Hematopoietic multipotent progenitor cell treated with erythropoietin and hydrocortisone succinate and interleukin-3 and kit ligand, for 17 days (in vitro differentiated cells): Measurements from ENCODE around the gene MBLAC1.

Experiments used
- DNase-seq: peaks from one replicate; pipeline ENCODE4 v3.0.0-alpha.2; 2015; ENCODE audit warnings: low spot score

The MBLAC1 gene, protein sequence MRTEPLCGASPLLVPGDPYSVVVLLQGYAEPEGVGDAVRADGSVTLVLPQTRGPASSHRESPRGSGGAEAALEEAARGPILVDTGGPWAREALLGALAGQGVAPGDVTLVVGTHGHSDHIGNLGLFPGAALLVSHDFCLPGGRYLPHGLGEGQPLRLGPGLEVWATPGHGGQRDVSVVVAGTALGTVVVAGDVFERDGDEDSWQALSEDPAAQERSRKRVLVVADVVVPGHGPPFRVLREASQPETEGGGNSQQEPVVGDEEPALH

DNA sequence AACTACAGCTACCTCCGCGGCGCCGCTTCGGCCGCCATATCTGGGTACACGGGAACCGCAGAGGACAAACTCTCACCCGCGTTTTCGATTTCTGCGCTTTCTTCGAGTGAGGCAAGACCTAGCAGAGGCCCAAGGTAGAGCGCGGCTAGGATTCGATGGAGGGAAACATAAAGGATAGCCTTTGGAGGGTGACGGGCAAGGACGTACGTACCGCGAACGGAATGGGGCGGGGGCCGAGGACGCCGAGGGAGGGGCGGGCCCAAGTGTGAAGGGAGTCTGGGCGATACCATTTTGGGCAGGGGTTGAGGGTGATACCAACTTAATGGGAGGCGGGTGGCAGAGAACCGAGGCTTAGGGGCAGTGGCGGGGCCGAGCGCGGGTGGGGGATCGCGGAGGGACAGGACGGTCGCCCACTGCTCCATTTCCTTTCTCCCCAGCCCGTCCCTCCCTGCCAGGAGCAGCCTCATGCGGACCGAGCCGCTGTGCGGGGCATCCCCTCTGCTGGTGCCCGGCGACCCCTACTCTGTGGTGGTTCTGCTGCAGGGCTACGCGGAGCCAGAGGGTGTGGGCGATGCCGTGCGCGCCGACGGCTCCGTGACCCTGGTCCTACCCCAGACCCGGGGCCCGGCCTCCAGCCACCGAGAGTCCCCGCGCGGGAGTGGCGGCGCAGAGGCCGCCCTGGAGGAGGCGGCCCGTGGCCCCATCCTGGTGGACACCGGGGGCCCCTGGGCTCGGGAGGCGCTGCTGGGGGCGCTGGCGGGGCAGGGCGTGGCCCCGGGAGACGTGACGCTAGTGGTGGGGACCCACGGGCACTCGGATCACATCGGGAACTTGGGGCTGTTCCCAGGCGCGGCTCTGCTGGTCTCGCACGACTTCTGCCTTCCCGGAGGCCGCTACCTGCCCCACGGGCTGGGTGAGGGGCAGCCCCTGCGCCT, at the start of gene MBLAC1:
Gene MBLAC1, plus strand, starts transcription at position 37 of the 935 bp plus-strand sequence. Its CDS starts 429 bp downstream, at position 466.
- DNase-seq, result peak; percentile 94

DNA sequence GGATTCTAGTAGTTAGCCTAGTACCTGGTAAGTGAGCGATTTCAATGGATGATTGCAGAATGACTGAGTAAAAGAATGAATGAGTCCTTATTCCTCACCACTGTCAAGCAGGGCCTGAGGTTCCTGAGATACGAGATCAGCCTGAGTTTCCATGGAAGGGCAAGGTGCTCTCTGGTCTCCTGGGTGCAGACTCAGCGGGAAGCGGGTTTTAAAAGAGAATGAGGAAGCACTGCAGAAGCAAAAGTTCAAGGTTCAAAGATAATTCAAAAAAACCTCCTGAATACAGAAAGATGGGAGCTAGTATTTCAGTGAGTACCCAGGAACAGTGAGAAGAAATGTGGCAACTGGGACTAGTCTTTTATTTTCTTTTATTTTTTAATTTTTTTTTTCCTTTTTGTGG, 49.6 kb upstream of the MBLAC1 start:
- DNase-seq, result no peak

DNA sequence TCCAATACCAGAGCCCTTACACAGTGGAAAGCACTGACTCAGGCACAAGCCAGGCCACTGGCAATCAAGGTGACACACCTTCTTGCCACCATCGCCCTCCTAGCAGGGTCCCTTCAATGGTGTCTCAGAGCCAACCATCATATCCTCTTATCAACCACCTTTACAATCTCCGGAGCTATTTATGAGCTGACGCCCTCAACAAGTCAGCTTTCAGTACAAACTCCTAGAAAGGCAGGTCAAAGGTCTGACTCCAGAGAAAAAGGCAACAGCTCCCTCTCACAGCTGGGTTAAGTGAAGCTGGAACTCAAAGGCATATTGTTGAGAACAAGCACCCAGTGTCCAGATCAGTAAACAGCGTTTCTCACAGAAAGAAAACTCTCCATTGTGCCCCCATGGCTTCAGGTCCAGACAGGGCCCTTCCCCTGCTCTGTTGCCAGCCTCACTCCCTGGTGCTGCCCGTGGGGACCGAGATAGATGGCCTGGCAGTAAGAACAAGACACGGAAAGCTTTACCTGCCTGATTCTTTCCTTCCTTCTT, 47.7 kb upstream of the MBLAC1 start:
- no peak for DNase-seq

DNA sequence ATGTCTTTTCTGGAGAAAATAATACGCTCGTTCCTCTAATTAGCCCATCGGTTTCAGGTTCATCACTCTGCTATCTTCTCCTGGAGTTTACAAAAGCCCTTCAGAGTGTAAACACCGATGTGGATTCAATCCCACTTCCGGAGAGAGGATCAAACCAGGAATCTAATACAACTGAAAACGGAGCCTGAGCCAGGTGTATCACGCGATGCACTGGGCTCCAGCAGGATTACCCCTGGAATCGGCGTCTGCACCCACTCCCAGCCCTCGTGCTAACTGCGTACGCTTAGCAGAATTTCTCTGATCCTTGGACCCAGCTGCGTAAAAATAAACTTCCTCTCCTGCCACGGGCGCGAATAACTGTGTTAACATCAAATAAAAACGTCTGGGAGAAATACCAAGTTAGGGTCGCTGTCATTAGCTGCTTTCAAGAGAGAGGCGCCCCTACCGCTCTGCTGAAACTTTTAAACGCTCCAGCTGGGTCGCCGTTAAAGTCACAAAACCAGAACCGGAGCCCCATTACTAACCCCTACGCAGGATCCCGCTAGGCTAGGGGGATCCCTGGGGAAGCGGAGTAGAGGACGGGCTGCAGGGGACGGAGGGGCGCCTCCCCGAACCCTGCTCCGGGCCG, 45.7 kb upstream of the MBLAC1 start:
- no peak for DNase-seq

DNA sequence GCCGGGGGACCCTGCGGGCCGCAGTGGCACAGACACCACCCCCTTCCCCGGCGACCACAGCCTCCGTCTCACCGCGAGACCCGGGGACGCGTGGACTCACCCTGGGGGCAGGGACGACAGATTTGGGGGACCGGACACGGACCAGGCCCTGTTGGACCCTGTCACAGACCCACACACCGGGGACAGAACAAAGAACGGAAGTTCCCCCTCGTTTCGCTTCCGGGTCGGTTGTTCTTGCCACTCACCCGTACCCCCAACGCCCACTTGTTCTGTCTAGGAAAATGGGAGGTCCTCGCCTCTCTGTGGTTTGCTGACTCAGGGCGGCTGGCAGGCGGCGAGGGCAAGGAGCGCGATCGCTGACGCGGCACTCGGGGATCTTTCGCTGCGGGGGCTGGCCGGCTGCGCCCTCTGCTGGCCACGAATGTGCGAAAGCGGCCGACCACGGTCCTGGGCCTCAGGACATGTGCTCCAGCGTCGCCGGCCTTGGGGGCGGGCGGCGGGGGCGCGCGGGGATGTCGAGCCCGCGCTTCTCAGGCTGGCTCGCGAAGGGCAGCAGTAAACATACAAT, 45.1 kb upstream of the MBLAC1 start, which contains the start of gene ZNF3:
Gene ZNF3, minus strand, starts transcription at position 189 of the 568 bp plus-strand sequence. CDS start 4,366 bp downstream, outside the sequence.
- DNase-seq, result peak; percentile 98

DNA sequence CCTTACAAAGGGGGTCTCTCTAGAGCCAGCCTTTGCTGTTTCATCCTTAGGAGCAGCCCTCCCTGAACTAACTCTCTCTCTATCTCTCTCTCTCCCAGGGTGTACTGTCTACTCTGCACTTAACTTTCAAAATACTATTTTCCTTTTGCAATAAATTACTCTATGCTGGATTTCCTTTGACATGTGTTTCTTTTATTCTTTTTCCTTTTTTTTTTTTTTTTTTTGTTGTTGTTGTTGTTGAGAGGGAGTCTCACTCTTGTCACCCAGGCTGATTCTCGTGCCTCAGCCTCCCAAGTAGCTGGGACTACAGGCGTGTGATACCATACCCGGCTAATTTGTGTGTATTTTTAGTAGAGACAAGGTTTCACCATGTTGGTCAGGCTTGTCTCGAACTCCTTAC, 43.8 kb upstream of the MBLAC1 start:
- DNase-seq, result no peak

DNA sequence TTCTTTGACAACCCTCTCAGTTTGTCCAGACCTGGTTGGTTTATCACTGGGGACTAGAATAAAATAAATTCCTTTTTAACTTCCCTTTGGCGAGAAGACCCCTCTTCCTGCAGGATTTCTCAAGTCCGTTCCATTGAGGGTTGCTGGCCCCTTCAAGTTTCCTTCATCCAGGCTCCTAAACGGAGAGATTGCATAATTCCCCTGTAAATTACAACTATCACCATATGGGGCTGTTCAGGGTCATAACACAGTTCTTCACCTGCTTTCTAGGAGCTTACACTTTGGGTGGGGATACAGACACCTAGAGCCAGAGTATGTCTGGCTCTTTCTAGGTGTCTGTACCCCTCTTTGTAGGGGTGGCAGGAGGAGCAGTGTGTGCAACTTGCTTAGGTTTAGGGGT, 41.3 kb upstream of the MBLAC1 start:
- no peak for DNase-seq

DNA sequence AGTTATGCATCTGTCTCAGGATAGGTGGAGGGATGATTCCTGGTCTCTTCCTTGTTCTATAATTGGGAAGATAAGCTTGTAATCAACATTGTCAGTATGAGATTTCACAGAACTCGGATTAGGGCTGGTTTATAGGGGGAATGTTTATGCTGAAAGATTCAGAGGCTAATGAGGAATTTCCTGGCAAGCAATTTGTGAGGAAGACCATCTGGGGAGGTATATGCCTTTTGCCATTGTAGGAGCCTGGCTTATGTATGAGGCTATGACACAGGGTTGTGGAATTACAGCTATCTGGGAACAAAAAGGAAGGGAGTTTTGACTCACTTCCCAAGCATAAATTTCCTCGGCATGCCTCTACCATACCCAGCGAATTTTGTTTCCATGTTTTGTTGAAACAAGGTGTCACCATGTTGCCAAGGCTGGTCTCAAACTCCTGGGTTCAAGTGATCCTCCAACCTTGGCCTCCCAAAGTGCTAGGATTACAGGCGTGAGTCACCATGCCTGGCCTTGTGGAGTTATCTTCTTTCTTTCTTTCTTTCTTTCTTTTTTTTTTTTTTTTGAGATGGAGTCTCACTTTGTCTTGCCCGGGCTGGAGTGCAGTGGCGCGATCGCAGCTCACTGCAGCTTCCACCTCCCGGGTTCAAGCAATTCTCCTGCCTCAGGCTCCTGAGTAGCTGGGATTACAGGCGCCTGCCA, 39.6 kb upstream of the MBLAC1 start:
- DNase-seq, result no peak

DNA sequence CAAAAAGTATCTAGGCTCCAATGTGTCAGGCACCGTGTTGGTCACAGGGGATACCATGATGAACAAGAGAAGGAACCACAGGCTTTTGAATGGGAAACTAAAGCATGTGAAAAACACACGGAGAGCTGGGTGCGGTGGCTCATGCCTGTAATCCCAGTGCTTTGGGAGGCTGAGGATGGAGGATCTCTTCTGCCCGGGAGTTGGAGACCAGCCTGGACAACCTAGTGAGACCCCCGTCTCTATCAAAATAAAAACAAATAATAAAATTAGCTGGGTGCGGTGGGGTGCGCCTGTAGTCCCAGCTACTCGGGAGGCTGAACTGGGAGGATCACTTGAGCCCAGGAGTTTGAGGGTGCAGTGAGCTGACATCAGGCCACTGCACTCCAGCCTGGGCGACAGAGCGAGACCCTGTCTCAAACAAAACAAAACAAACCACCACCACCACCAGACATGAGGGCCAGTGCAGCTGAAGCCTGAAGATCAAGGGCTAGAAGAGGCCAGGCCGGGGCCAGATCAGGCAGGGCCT, 38.6 kb upstream of the MBLAC1 start:
- DNase-seq, result no peak

DNA sequence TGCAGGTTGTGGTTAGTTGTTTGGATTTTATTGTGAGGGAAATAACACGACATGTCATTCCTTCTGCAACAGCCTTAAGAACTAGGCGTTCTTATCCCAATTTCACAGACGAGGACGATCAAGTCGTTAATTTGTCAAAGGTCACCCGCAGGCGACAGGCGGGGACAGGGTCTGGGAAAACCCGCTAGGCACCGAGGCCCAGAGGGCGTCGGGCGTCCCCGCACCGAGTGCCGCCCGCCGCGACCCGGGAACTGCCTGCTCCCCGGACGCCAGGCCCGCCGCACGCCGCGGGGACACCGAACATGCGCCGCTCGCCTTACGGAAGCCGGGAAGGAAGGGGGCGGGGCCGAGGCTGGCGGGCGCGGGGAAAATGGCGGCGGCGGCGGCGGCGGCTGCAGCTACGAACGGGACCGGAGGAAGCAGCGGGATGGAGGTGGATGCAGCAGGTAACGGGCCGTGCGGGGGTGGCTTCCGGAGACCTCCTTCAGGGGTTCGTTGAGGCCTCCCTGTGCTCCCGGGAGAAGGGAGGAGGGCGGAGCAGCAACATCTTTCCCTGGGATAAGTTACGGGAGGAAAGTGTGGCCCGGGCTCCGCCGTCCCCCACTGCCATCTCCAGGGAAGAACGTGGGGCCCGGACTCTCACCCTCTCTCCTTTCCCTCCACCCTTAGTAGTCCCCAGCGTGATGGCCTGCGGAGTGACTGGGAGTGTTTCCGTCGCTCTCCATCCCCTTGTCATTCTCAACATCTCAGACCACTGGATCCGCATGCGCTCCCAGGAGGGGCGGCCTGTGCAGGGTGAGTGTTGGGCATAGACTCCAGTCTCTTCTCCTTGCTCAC, 37.9 kb upstream of the MBLAC1 start, which contains the start of gene COPS6:
Gene COPS6, plus strand, starts transcription at position 349 of the 837 bp plus-strand sequence. Its CDS starts 22 bp downstream, at position 371.
- peak; percentile 81 for DNase-seq

DNA sequence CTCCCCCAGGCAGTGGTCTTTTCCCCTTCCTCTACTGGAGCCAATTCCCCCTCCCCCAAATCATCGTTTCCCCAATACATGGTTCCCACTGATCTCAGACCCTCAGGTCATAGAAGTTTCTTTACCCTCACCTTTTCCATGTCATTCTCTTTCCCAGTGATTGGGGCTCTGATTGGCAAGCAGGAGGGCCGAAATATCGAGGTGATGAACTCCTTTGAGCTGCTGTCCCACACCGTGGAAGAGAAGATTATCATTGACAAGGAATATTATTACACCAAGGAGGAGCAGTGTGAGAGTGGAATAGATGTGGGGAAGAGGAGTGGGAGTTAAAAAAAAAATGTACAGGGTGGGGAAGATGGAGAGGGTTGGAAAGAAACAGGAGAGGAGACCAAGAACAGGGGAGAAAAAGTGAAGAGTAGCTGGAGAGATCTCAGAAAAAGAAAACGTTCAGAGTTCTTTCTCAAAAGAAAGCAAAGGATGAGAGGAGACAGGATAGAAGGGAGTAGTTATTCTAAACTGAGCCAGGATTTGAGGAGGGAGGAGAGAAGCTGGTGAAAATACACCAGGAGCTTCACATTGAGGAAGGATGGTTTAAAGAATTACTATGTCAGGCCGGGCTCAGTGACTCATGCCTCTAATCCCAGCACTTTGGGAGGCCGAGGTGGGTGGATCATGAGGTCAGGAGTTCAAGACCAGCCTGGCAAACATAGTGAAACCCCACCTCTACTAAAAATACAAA, 37.1 kb upstream of the MBLAC1 start:
- DNase-seq, result no peak

DNA sequence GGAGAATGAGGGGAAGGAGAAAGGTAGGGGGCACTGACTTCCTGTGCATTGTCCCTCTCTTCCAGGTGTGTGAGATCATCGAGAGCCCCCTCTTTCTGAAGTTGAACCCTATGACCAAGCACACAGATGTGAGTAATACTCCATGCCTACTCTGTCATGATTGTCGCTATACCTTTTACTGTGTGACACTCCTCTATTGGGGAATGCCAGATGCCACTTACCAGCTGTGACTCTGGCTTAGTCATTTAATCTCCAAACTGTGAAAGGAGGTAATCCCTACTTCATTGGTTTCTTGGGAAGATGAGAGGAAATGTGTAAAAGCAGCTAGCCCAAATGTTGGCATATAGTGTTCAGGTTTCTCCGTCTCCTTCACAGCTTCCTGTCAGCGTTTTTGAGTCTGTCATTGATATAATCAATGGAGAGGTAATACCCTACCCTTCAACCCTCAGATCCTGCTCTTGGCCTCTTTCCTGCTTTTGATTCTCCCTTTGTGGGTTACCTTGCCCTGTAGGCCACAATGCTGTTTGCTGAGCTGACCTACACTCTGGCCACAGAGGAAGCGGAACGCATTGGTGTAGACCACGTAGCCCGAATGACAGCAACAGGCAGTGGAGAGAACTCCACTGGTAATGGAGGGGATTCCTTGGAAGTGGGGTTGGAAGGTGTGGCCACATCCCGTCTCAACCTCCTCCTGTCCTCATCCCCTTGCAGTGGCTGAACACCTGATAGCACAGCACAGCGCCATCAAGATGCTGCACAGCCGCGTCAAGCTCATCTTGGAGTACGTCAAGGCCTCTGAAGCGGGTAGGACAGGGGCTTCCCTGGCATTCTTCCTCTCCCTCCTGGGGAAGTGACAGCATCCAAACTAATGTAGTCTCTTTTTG, 36.0 kb upstream of the MBLAC1 start:
- no peak for DNase-seq

DNA sequence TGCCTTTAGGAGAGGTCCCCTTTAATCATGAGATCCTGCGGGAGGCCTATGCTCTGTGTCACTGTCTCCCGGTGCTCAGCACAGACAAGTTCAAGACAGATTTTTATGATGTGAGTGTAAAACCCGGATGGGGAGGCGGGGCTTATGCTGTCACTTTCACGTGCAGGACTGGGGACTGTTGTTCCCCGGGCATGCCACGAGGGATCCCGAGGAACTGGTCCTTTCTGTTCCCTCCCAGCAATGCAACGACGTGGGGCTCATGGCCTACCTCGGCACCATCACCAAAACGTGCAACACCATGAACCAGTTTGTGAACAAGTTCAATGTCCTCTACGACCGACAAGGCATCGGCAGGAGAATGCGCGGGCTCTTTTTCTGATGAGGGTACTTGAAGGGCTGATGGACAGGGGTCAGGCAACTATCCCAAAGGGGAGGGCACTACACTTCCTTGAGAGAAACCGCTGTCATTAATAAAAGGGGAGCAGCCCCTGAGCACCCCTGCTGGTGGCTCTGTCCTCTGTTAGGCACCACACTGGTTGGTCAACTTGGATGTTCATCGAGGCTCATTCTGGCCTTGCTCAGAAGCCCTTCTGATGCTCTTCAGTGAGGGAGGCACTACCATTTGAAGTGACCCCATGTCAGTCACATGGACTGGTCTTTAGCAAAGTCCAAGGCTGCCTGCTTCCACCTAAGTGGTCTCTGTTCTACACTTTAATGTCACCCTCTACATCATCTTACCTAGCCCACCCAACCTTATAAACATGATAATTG, 35.2 kb upstream of the MBLAC1 start:
- DNase-seq, result no peak

DNA sequence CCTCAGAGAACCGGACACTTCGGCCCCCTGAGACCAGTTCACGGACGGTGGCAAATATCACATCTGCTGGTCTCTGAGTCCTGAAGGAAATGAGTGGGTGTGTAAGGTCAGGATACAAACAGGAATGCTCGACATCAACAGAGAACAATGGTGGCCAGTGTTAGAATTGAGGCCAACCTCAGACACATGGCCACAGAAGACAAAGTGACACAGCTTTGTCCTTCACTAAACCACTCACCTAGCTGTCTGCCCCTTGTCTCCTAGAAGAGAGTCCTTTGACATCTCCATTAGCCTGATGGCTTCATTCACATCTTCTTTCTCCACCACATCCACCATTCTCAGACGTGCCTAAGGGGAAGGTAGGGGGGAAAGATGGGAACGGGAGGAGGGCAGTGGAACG, 33.7 kb upstream of the MBLAC1 start:
- DNase-seq, result no peak

DNA sequence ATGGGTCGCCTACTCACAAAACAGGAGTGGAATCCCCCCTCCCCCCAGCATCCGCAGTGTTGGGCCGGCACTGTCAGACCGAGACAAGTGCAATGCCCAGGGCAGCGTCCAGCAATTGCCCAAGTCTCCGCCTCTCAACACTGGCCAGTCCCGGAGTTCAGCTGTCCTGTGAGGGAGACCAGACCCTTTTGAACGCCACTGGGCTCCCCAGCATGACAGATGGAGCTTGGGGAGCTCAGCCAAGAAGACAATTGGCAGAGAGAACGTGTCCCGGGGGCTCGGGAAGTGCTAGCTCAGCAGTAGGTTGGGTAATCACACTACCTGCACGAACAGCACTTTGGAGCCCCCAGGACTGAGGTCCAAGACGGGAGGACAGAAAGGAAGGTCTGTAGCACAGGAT, 33.3 kb upstream of the MBLAC1 start:
- no peak for DNase-seq

DNA sequence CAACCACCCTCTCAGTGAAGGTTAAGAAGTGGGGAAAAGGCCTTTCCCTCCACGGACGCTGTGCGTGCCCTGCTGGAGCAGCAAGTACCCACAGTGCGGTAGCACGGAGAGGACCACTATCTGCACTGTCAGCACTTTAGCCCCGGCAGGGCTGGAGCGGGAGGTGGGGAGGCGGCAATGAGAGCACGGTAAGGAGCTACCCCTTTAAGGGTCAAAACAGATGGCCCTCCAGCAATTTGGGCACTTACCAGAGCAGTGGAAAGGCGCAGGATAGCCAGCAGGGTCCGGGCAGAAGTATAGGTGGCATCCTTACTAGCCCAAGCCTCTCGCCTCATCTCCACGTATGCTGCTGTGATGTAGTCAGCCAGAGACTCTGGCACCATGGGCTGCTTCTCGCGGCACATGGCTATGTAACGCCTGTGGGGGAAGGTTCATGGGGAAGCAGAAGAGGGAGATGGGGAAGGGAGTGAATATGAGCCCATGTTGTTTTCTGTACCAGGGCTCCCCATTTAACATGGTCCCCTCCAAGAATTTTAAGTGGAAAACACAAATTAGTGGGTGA, 32.8 kb upstream of the MBLAC1 start:
- no peak for DNase-seq

DNA sequence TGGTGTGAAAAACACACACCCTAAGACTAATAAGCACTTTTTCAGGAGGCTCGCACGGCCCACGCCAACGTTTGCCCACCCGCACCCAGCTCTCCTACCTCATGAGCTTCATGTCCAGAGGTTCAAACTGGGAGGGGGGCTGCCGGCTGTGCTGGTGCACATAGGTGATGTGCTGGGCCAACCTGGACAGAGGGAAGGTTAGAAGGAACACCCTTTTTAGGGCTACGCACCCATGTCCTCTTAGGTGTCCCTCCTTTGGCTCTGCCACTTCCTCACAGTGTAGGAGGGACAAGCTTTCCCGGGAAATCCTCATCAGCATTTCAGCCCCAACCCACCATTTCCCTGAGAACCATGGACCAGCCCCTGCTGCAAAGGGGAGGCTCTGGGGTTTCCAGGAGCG, 31.5 kb upstream of the MBLAC1 start:
- DNase-seq, result no peak
